NCI-H2171 (cell line): ENCODE measurements around the gene ZNF100.
"Not testable (repeated sequence)": the region's sequence is repeated elsewhere in the genome, so short reads cannot be mapped to it uniquely, and the experiment has no call there.

Experiments used
- DNase-seq: peaks from one replicate; lab custom pipeline; 2025; lab: John Stamatoyannopoulos, UW

The ZNF100 gene

DNA sequence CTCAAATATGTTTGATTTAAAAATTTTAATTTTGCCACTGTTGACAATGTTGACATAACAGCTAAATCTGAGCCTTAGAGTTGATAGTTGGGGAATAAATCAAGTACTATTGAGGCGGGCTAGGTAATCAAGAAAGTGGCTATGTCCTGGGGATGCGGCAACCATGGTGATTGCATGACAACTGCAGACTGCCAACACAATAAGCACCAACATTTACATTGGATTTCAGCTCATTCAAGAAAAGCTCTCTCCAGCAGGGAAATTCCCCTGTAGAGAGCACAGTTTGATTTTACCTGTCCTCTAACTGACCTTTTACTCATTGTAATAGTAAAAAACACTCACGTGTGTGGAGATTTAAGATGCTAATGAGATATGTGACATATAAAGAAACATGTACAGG, 63.1 kb downstream of the ZNF100 start:
- no peak for DNase-seq

- DNase-seq, result no peak
Observed at GRCh38 chr19:21699197-21699596, 68.2 kb downstream of the ZNF100 start.

GRCh38 chr19:21698215-21698614, 69.2 kb downstream of the ZNF100 start:
- no peak for DNase-seq

DNA sequence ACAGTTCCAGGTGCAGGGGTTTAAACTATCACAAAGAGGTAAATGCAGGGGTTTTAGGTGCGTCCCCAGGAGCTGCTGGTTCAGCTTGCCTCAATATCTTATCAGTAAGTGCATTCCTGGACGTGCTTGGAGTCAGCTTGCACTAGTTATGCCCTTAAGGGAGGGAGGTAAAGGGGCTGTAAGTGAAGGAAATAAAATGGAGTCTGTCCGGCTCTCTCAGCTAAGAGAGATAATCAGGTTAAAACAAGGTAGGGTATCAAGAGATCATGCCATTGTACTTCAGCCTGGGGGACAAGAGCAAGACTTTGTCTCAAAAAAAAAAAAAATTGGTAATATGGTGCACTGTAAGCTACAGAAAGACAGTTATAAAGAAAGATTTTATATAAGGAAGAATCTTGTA, 69.7 kb downstream of the ZNF100 start:
- DNase-seq, result no peak

- no peak for DNase-seq
Observed at GRCh38 chr19:21694171-21694906, 73.0 kb downstream of the ZNF100 start.

DNA sequence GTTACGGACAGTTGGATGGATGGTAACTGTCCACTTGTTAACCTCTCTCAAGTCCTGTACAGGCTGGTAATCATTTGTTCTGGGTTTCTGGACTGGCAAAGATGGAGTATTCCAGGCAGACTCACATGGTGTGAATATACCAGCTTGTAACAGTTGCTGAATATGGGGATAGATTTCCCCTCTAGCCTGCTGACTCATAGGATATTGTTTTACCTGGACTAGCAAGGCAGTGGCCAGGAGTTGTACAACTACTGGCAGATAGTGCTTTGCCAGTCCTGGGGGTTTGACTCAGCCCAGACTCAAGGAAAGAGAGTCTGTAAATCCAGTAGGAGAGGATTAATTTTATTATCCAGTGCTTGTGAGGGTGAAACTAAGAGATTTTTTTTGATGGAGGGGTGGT, 74.0 kb downstream of the ZNF100 start:
- DNase-seq, result no peak

DNA sequence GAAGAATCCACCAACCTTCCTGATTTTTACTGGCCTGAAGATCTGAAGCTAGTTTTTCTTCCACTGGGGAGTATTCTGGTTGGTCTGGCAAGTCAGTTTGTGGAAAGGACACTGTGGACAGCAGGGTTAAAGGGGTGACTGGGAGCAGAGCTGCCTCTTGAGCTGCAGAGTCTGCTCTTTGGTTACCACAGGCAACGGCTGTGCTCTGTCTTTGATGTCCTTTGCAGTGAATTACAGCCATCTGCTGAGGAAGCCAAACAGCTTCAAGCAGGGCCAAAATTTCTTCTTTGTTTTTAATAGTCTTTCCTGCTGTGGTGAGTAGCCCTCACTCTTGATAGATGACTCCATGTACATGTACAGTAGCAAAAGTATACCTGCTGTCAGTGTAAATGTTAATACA, 75.7 kb downstream of the ZNF100 start:
- no peak for DNase-seq

GRCh38 chr19:21688464-21688863, 78.9 kb downstream of the ZNF100 start:
- DNase-seq, result no peak

GRCh38 chr19:21680671-21681070, 86.7 kb downstream of the ZNF100 start:
- DNase-seq, result no peak

DNA sequence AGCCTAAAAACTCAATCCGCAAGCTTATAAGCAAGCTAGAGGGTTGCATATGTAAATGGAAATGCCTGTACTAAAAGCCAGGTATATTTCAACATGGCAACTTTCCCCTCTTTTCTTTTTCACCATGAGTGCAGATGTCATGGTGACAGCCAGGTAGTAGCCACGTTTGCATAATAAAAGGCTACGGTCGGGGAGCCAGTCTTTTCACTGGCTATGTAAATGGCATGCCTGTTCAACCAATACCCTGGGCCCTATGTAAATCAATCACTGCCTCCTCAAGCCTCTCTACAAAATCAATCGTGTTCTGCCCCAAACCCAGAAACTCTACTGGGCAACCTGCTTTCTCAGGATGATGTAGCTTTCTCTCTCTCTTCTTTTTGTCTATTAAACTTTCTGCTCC, 87.4 kb downstream of the ZNF100 start:
- DNase-seq, result no peak

- no peak for DNase-seq
Observed at GRCh38 chr19:21677696-21678418, 89.5 kb downstream of the ZNF100 start.

GRCh38 chr19:21674454-21674853, 92.9 kb downstream of the ZNF100 start:
- DNase-seq, result no peak

DNA sequence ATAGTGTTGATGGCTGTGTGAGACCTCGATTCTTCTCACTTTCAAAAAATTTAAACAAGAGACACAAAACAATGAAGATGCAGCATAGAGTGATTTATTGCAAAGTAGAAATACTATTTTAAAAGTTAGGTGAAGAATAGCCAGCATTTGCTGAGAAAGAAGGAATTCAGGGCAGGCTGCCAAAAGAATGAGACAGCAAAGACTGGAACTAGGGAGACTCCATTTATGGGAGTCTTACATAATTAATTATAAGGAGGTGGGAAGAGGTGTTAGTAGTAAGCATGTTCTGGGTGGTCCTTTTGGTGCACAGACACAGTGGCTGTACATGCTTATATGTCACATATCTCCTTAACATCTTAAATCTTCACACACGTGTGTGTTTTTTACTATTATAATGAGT, 93.9 kb downstream of the ZNF100 start:
- DNase-seq, result not testable (repeated sequence)
